Sigmoid colon (tissue), 7 donors: ENCODE measurements around the gene GSTP1. TPM values are rescaled to one million over a fixed set of nuclear protein-coding genes. Genes with fewer than 3 reads are reported as not detected.
"Not testable (repeated sequence)": the region's sequence is repeated elsewhere in the genome, so short reads cannot be mapped to it uniquely, and the experiment has no call there.

Experiments used
- DNase-seq: peaks from one replicate; pipeline ENCODE4 v3.0.0-alpha.2; 2019
- H3K27ac ChIP-seq, 4 donors: fragments of 200-600 bp; sonication (generic); one replicate each; pipeline ENCODE4 v1.5.1; 2016 to 2019; ENCODE audit warnings: mild to moderate bottlenecking in 1 of 4
- H3K27me3 ChIP-seq, 3 donors: fragments of 200-600 bp; sonication (generic); one replicate each; pipeline ENCODE4 v1.5.1; 2019; ENCODE audit warnings: mild to moderate bottlenecking in 1 of 3
- H3K36me3 ChIP-seq, 4 donors: fragments of 200-600 bp; sonication (generic); one replicate each; pipeline ENCODE4 v1.5.1; 2016 to 2019
- H3K4me1 ChIP-seq, 4 donors: fragments of 200-600 bp; sonication (generic); one replicate each; pipeline ENCODE4 v1.5.1; 2017 to 2019
- H3K4me3 ChIP-seq, 4 donors: fragments of 200-600 bp; sonication (generic); one replicate each; pipeline ENCODE4 v1.5.1; 2017 to 2019; ENCODE audit warnings: mild to moderate bottlenecking in 2 of 4, moderate library complexity in 1 of 4
- H3K9me3 ChIP-seq, 4 donors: fragments of 200-600 bp in 3 of 4; sonication (generic) in 3 of 4; one replicate each; pipeline versions ENCODE4 v1.5.1 to v1.6.1; 2013 to 2019
- EP300 ChIP-seq, 4 donors: sonication (generic); formaldehyde crosslinking; IDR thresholded peaks; one replicate each; pipeline ENCODE4 v1.6.1; 2017; ENCODE audit warnings: antibody characterized with exemption in 4 of 4
- POLR2A ChIP-seq, 2 donors: fragments of 450-650 bp; IDR thresholded peaks; one replicate each; pipeline ENCODE4 v1.6.1; 2016; ENCODE audit warnings: antibody characterized with exemption in 2 of 2, mild to moderate bottlenecking in 2 of 2, moderate library complexity in 2 of 2
- POLR2AphosphoS5 ChIP-seq, 4 donors: sonication (generic); formaldehyde crosslinking; IDR thresholded peaks; one replicate each; pipeline ENCODE4 v1.6.1; 2017; ENCODE audit warnings: antibody characterized with exemption in 4 of 4
- WGBS, 2 donors: extraction: QIAGEN DNeasy Blood & Tissue Kit; methylation state at CpG; one replicate each; pipeline ENCODE4 v1.1.7; 2013; 5-methylcytosine and 5-hydroxymethylcytosine counted together
- intact Hi-C: fragments of 100-400 bp; cut with DNase I; formaldehyde crosslinking; loops from one replicate; pipeline ENCODE4 v1.15.1; 2023
- polyA plus RNA-seq, 3 donors: library from polyadenylated mRNA; stranded (reverse); fragments of 200-250 nt; gene quantifications; one replicate each; pipeline ENCODE4 v1.2.3, GENCODE V29; 2013
- total RNA-seq, 4 donors: library from RNA; depleted of rRNA; stranded (reverse); fragments of >200 nt; gene quantifications; one replicate each; pipeline ENCODE4 v1.1.0, GENCODE V29; 2016
- TF ChIP-seq, protein P1 (sequence below), 4 experiments: fragments of 450-650 bp in 3 of 4; fragments of 200-600 bp in 1 of 4; IDR thresholded peaks; one replicate each; pipeline ENCODE4 v1.5.1; 2016 to 2019; ENCODE audit warnings: antibody characterized with exemption in 4 of 4, mild to moderate bottlenecking in 3 of 4, moderate library complexity in 2 of 4
- donor health status: healthy with polysubstance abuse.
- donor health status: Bipolar disorder and iron deficiency.
- donor health status: healthy.

GSTP1 gene
- total and polyA plus RNA-seq, 7 donors: 349 to 717 (median 584) TPM

- intact Hi-C loops, H3K9me3 ChIP-seq, H3K4me3 ChIP-seq, H3K36me3 ChIP-seq, H3K27me3 ChIP-seq, H3K27ac ChIP-seq, DNase-seq: not testable (repeated sequence)
- H3K4me1 ChIP-seq: peaks cover 0 to 27% (median 19%) of the 10 kb centered on the region in 4 donors
- WGBS, 2 donors: 95 to 96% methylated on average over 10 of the region's 10 CpGs
Measured at GRCh38 chr11:67626131-67626833, 42.7 kb downstream of the GSTP1 start.

DNA sequence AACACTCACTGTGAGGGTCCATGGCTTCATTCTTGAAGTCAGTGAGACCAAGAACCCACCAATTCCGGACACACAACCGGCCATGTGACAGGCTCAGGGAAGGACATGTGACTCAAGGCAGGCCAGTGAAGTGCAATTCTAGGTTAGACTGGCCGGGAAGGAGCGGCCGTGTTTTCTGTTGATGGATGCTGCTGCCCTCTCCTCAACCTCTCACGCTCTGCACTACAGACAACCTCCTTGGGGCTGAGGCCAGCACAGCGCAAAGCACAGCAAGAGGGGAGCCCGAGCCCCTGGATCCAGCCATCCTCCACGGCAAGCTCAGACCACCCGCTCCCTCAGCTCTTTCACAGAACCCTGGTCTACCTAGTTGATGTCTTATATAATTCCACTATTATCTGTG lies 43.4 kb downstream of the GSTP1 start:
- TF ChIP-seq EP300 (IDR thresholded peaks at IDR 0.05) (no peak), POLR2AphosphoS5 (IDR thresholded peaks at IDR 0.05) (no peak), POLR2A (IDR thresholded peaks at IDR 0.05) (no peak)
- TF ChIP-seq, protein P1, sequence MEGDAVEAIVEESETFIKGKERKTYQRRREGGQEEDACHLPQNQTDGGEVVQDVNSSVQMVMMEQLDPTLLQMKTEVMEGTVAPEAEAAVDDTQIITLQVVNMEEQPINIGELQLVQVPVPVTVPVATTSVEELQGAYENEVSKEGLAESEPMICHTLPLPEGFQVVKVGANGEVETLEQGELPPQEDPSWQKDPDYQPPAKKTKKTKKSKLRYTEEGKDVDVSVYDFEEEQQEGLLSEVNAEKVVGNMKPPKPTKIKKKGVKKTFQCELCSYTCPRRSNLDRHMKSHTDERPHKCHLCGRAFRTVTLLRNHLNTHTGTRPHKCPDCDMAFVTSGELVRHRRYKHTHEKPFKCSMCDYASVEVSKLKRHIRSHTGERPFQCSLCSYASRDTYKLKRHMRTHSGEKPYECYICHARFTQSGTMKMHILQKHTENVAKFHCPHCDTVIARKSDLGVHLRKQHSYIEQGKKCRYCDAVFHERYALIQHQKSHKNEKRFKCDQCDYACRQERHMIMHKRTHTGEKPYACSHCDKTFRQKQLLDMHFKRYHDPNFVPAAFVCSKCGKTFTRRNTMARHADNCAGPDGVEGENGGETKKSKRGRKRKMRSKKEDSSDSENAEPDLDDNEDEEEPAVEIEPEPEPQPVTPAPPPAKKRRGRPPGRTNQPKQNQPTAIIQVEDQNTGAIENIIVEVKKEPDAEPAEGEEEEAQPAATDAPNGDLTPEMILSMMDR (IDR thresholded peaks at IDR 0.05): no peak
- 93 to 95% methylated on average over 10 of the region's 10 CpGs for WGBS, 2 donors
- Histone ChIP-seq H3K4me3 (no peak overlapping the region), H3K36me3 (no peaks in the 10 kb centered on the region), H3K27me3 (no peaks in the 10 kb centered on the region), H3K4me1 (peaks cover 0 to 29% (median 19%) of the 10 kb centered on the region in 4 donors), H3K27ac (no peak overlapping the region), H3K9me3 (no peaks in the 10 kb centered on the region)
- DNase-seq: no peak
- intact Hi-C loops: no loop called here

- intact Hi-C loops: no loop called here
- H3K4me3 ChIP-seq: no peak overlapping the region
- H3K27ac ChIP-seq: no peak overlapping the region
- H3K27me3 ChIP-seq: no peaks in the 10 kb centered on the region
- no peaks in the 10 kb centered on the region for H3K9me3 ChIP-seq
- H3K36me3 ChIP-seq: no peaks in the 10 kb centered on the region
- H3K4me1 ChIP-seq: peaks cover 0 to 29% (median 19%) of the 10 kb centered on the region in 4 donors
- 93 to 96% methylated on average over 6 of the region's 6 CpGs for WGBS, 2 donors
- no peak for TF ChIP-seq POLR2A (IDR thresholded peaks at IDR 0.05)
- DNase-seq: no peak
Measured at GRCh38 chr11:67627441-67627811, 43.8 kb downstream of the GSTP1 start.

- 92% methylated on average over 15 of the region's 15 CpGs for WGBS, 2 donors
- TF ChIP-seq POLR2A (IDR thresholded peaks at IDR 0.05) (no peak), EP300 (IDR thresholded peaks at IDR 0.05) (no peak), POLR2AphosphoS5 (IDR thresholded peaks at IDR 0.05) (no peak)
- TF ChIP-seq, protein P1 (IDR thresholded peaks at IDR 0.05): no peak
- H3K9me3 ChIP-seq: no peaks in the 10 kb centered on the region
Measured at GRCh38 chr11:67627812-67628624, 44.4 kb downstream of the GSTP1 start.

DNA sequence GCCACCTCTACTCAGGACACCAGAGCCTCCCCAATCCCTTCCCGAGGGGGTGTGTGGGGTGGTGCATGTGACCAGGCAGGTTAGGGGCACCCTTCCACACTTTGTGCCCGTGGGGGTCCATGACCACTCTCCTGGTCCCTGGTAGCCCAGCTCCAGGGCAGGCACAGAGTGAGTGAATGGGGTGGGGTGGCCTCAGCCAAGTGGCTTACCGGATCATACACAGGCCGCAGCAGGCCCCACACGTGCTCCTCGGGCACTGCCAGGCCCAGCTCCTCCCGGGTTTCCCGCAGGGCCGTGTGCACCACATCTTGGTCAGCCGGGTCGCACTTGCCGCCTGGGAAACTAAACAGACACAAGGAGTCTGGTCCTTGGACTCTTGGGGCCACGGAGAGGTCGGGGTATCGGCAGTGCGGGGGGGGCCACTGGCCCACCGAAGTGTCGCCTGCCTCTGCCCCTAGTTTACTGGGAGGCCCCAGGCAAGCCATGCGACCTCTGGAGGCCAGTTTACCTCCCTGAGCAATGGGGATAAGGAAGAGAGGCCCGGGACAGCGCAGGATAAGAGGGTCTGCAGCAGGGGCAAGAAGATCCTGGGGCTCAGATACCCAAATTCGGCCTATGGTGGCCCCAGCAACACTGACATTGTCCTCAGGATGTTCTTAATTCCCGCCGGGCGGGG lies 45.2 kb downstream of the GSTP1 start:
- peaks cover 0 to 29% (median 19%) of the 10 kb centered on the region in 4 donors for H3K4me1 ChIP-seq
- H3K27ac ChIP-seq: peak overlapping the region; percentile 95 to 98 (median 97)
- H3K36me3 ChIP-seq: no peaks in the 10 kb centered on the region
- H3K9me3 ChIP-seq: no peaks in the 10 kb centered on the region
- 28 to 59% methylated on average over 25 of the region's 25 CpGs for WGBS, 2 donors
- peak; percentile 66 for DNase-seq
- intact Hi-C loops: loop anchor here (2.0 kb wide), 1 partner anchor 44 kb away; no protein-coding TSS in a partner anchor
- TF ChIP-seq, protein P1 (IDR thresholded peaks at IDR 0.05): no peak
- TF ChIP-seq POLR2A (IDR thresholded peaks at IDR 0.05) (no peak), POLR2AphosphoS5 (IDR thresholded peaks at IDR 0.05) (no peak), EP300 (IDR thresholded peaks at IDR 0.05) (no peak)
- peak overlapping the region; percentile 63 to 78 (median 68) for H3K4me3 ChIP-seq
- no peaks in the 10 kb centered on the region for H3K27me3 ChIP-seq

More at GRCh38 chr11:67627812-67628624, 44.4 kb downstream of the GSTP1 start:
- Histone ChIP-seq H3K27ac (no peak overlapping the region), H3K36me3 (no peaks in the 10 kb centered on the region), H3K4me1 (peaks cover 0 to 29% (median 19%) of the 10 kb centered on the region in 4 donors), H3K27me3 (no peaks in the 10 kb centered on the region), H3K4me3 (no peak overlapping the region)
- intact Hi-C loops: loop anchor here (2.0 kb wide), 1 partner anchor 43 kb away; no protein-coding TSS in a partner anchor
- DNase-seq: peak; percentile 68
